Gastroesophageal sphincter (tissue), 4 donors: ENCODE data around the gene ELN. TPM values are rescaled to one million over a fixed set of nuclear protein-coding genes. Genes with fewer than 3 reads are reported as not detected.
A peak's percentile ranks its signal among the peaks of the same experiment; 100 is the strongest.

ENCODE experiments used
- ATAC-seq: fragments of 150-250 bp; one replicate; pipeline ENCODE4 v1.9.1; 2016; ENCODE audit warnings: mild to moderate bottlenecking, moderate library complexity
- H3K27ac ChIP-seq, 4 donors: fragments of 200-600 bp; sonication (generic) in 3 of 4; 1 replicate in 3 of 4; 2 replicates in 1 of 4; pipeline ENCODE4 v1.5.1; 2016 to 2019
- H3K27me3 ChIP-seq: fragments of 200-600 bp; sonication (generic); one replicate; pipeline ENCODE4 v1.5.1; 2019
- H3K36me3 ChIP-seq, 2 donors: fragments of 200-600 bp; sonication (generic); one replicate each; pipeline ENCODE4 v1.5.1; 2019; ENCODE audit warnings: control low read depth in 1 of 2
- H3K4me1 ChIP-seq, 3 donors: fragments of 200-600 bp; sonication (generic); 1 replicate in 2 of 3; 2 replicates in 1 of 3; pipeline ENCODE4 v1.5.1; 2016 to 2019; ENCODE audit warnings: control low read depth in 2 of 3
- H3K4me3 ChIP-seq, 2 donors: fragments of 200-600 bp; sonication (generic); one replicate each; pipeline ENCODE4 v1.5.1; 2019; ENCODE audit warnings: mild to moderate bottlenecking in 1 of 2, moderate library complexity in 1 of 2
- H3K9me3 ChIP-seq, 3 donors: fragments of 200-600 bp; sonication (generic); one replicate each; pipeline ENCODE4 v1.5.1; 2017 to 2019; ENCODE audit warnings: control low read depth in 2 of 3
- CTCF ChIP-seq, 4 experiments: fragments of 200-600 bp in 2 of 4; fragments of 450-650 bp in 2 of 4; sonication (generic) in 1 of 4; IDR thresholded peaks; one replicate each; pipeline ENCODE4 v1.5.1; 2017 to 2019; ENCODE audit warnings: antibody characterized with exemption in 4 of 4, mild to moderate bottlenecking in 2 of 4, moderate library complexity in 2 of 4
- EP300 ChIP-seq: sonication (generic); formaldehyde crosslinking; IDR thresholded peaks from one replicate; pipeline ENCODE4 v1.6.1; 2017; ENCODE audit warnings: antibody characterized with exemption, mild to moderate bottlenecking
- POLR2A ChIP-seq, 2 donors: fragments of 450-650 bp; IDR thresholded peaks; one replicate each; pipeline ENCODE4 v1.6.1; 2017; ENCODE audit warnings: antibody characterized with exemption in 2 of 2, mild to moderate bottlenecking in 2 of 2, moderate library complexity in 1 of 2
- POLR2AphosphoS5 ChIP-seq: sonication (generic); formaldehyde crosslinking; IDR thresholded peaks from one replicate; pipeline ENCODE4 v1.6.1; 2017; ENCODE audit warnings: antibody characterized with exemption
- WGBS, 2 donors: methylation state at CpG; one replicate each; pipeline ENCODE4 v1.1.5; 2018; ENCODE audit warnings: low coverage in 1 of 2; 5-methylcytosine and 5-hydroxymethylcytosine counted together
- total RNA-seq, 4 donors: library from RNA; depleted of rRNA; stranded (reverse); fragments of >200 nt; gene quantifications; one replicate each; pipeline ENCODE4 v1.1.0, GENCODE V29; 2016

Gene ELN
- total RNA-seq, 4 donors from 2014 or later = 316 to 703 (median 441) TPM

- peaks cover 0 to 94% (median 3%) of the 10 kb centered on the region in 3 donors for H3K4me1 ChIP-seq
- ATAC-seq = no peak
- WGBS, 2 donors = 71 to 100% methylated on average over 1 of the region's 11 CpGs
- peak overlapping the region in 3 of 4 donors; percentile 21 to 64 (median 50) for H3K27ac ChIP-seq
- TF ChIP-seq POLR2A (IDR thresholded peaks at IDR 0.05) (no peak), POLR2AphosphoS5 (no peak), EP300 (no peak), CTCF (IDR thresholded peaks at IDR 0.05) (no peak)
- peaks cover 0 to 100% of the 10 kb centered on the region in 2 donors for H3K36me3 ChIP-seq
- no peaks in the 10 kb centered on the region for H3K27me3 ChIP-seq
- no peak overlapping the region for H3K4me3 ChIP-seq
- no peaks in the 10 kb centered on the region for H3K9me3 ChIP-seq
Observed at GRCh38 chr7:74039337-74039736, 11.4 kb downstream of the ELN start.

GRCh38 chr7:74040101-74040790 lies 12.3 kb downstream of the ELN start:
- ATAC-seq = no peak
- H3K36me3 ChIP-seq = peaks cover 0 to 100% of the 10 kb centered on the region in 2 donors

GRCh38 chr7:74040791-74041520 lies 13.0 kb downstream of the ELN start:
- ATAC-seq = no peak
- H3K4me3 ChIP-seq = no peak overlapping the region
- H3K27me3 ChIP-seq = no peaks in the 10 kb centered on the region
- peaks cover 0 to 100% of the 10 kb centered on the region in 2 donors for H3K36me3 ChIP-seq
- TF ChIP-seq POLR2A (IDR thresholded peaks at IDR 0.05) = peak in 1 of 2 donors; percentile 13
- no peak for TF ChIP-seq CTCF (IDR thresholded peaks at IDR 0.05)
- peaks cover 0 to 78% (median 3%) of the 10 kb centered on the region in 3 donors for H3K4me1 ChIP-seq
- H3K9me3 ChIP-seq = no peaks in the 10 kb centered on the region
- peak overlapping the region in 3 of 4 donors; percentile 21 to 64 (median 50) for H3K27ac ChIP-seq
- 80 to 85% methylated on average over 1 to 2 of the region's 12 CpGs for WGBS, 2 donors

More at GRCh38 chr7:74040101-74040790, 12.3 kb downstream of the ELN start:
- H3K27ac ChIP-seq = peak overlapping the region in 3 of 4 donors; percentile 21 to 64 (median 50)
- no peaks in the 10 kb centered on the region for H3K9me3 ChIP-seq
- H3K27me3 ChIP-seq = no peaks in the 10 kb centered on the region
- TF ChIP-seq POLR2AphosphoS5 (no peak), CTCF (IDR thresholded peaks at IDR 0.05) (no peak), EP300 (no peak), POLR2A (IDR thresholded peaks at IDR 0.05) (no peak)
- WGBS, 2 donors = 70 to 80% methylated on average over 1 to 9 of the region's 13 CpGs
- H3K4me3 ChIP-seq = no peak overlapping the region
- peaks cover 0 to 85% (median 3%) of the 10 kb centered on the region in 3 donors for H3K4me1 ChIP-seq

- no peaks in the 10 kb centered on the region for H3K27me3 ChIP-seq
- 37 to 55% methylated on average over 2 to 13 of the region's 24 CpGs for WGBS, 2 donors
- peaks cover 0 to 100% of the 10 kb centered on the region in 2 donors for H3K36me3 ChIP-seq
- no peak for ATAC-seq
- no peaks in the 10 kb centered on the region for H3K9me3 ChIP-seq
- H3K27ac ChIP-seq = peak overlapping the region in 3 of 4 donors; percentile 49 to 53 (median 51)
- TF ChIP-seq POLR2A (IDR thresholded peaks at IDR 0.05) (no peak), EP300 (no peak), POLR2AphosphoS5 (no peak), CTCF (IDR thresholded peaks at IDR 0.05) (no peak)
- no peak overlapping the region for H3K4me3 ChIP-seq
- peaks cover 0 to 60% (median 3%) of the 10 kb centered on the region in 3 donors for H3K4me1 ChIP-seq
Observed at GRCh38 chr7:74042746-74043522, 15.0 kb downstream of the ELN start.
